Hepatocyte (in vitro differentiated cells): ENCODE results near the gene GEN1. TPM values are rescaled to one million over a fixed set of nuclear protein-coding genes. Genes with fewer than 3 reads are reported as not detected.
A peak's percentile ranks its signal among the peaks of the same experiment; 100 is the strongest.

Source experiments
- DNase-seq: peaks from one replicate; pipeline ENCODE4 v3.0.0-alpha.2; 2016; ENCODE audit warnings: low spot score
- H2AFZ ChIP-seq: fragments of 200-600 bp; sonication (generic); 2 replicates; pipeline ENCODE4 v1.6.0; 2016; ENCODE audit warnings: antibody characterized with exemption, mild to moderate bottlenecking
- H3K27ac ChIP-seq: fragments of 200-600 bp; sonication (generic); 2 replicates; pipeline ENCODE4 v1.5.1; 2016; ENCODE audit warnings: mild to moderate bottlenecking
- H3K27me3 ChIP-seq: fragments of 200-600 bp; sonication (generic); 2 replicates; pipeline ENCODE4 v1.6.1; 2016
- H3K36me3 ChIP-seq: fragments of 200-600 bp; sonication (generic); replicated peaks from 2 replicates; pipeline ENCODE4 v1.5.1; 2016; ENCODE audit warnings: low read depth; ENCODE audit not compliant: insufficient read depth
- H3K4me1 ChIP-seq: fragments of 200-600 bp; sonication (generic); 2 replicates; pipeline ENCODE4 v1.5.1; 2016; ENCODE audit warnings: mild to moderate bottlenecking, moderate library complexity; ENCODE audit not compliant: insufficient read depth
- H3K4me2 ChIP-seq: fragments of 200-600 bp; sonication (generic); 2 replicates; pipeline ENCODE4 v1.6.0; 2016
- H3K4me3 ChIP-seq: fragments of 200-600 bp; sonication (generic); 2 replicates; pipeline ENCODE4 v1.5.1; 2016; ENCODE audit warnings: mild to moderate bottlenecking
- H3K79me2 ChIP-seq: fragments of 200-600 bp; sonication (generic); 2 replicates; pipeline ENCODE4 v1.6.0; 2017; ENCODE audit warnings: mild to moderate bottlenecking
- H3K9me2 ChIP-seq: fragments of 200-600 bp; sonication (generic); replicated peaks from 2 replicates; pipeline ENCODE4 v1.6.0; 2017; ENCODE audit warnings: mild to moderate bottlenecking; ENCODE audit not compliant: insufficient read depth
- H3K9me3 ChIP-seq: fragments of 200-600 bp; sonication (generic); 2 replicates; pipeline ENCODE4 v1.5.1; 2016; ENCODE audit warnings: low read depth, mild to moderate bottlenecking
- H4K20me1 ChIP-seq: fragments of 200-600 bp; sonication (generic); 2 replicates; pipeline ENCODE4 v1.6.0; 2016; ENCODE audit warnings: mild to moderate bottlenecking; ENCODE audit not compliant: insufficient read depth, poor library complexity, severe bottlenecking
- EZH2 ChIP-seq: fragments of 200-600 bp; sonication (generic); IDR thresholded peaks from 2 replicates; pipeline ENCODE4 v1.6.1; 2016; ENCODE audit warnings: antibody characterized with exemption, mild to moderate bottlenecking, borderline replicate concordance
- EZH2phosphoT487 ChIP-seq: fragments of 200-600 bp; sonication (generic); IDR thresholded peaks from one replicate; pipeline ENCODE4 v1.6.1; 2018; ENCODE audit warnings: antibody characterized with exemption, mild to moderate bottlenecking, low read depth, moderate library complexity; ENCODE audit not compliant: unreplicated experiment, severe bottlenecking
- WGBS: methylation state at CpG from one replicate; pipeline ENCODE4 v1.1.6; 2016; ENCODE audit warnings: low lambda C conversion rate; ENCODE audit errors: missing lambda C conversion rate; 5-methylcytosine and 5-hydroxymethylcytosine counted together
- polyA plus RNA-seq: library from polyadenylated mRNA; unstranded; fragments of >200 nt; fragmentation: Nextera tagmentation; extraction: Ambion mirVana; gene quantifications from 2 replicates; pipeline ENCODE4 v1.2.1, GENCODE V29; 2016
- total RNA-seq: library from RNA; depleted of rRNA; stranded (reverse); fragments of >200 nt; gene quantifications from 2 replicates; pipeline ENCODE4 v1.2.3, GENCODE V29; 2014
- TF ChIP-seq, protein P1 (sequence below): fragments of 200-600 bp; sonication (generic); IDR thresholded peaks from 2 replicates; pipeline ENCODE4 v1.5.1; 2016; ENCODE audit warnings: antibody characterized with exemption, mild to moderate bottlenecking; ENCODE audit not compliant: poor library complexity

Gene GEN1
- total and polyA plus RNA-seq, 2 experiments from 2014 or later = 3.2 to 15.7 TPM

GRCh38 chr2:17763641-17764333, 9.8 kb downstream of the GEN1 start:
- Histone ChIP-seq H3K9me2 (no peaks in the 10 kb centered on the region), H2AFZ (no peak overlapping the region), H3K9me3 (no peaks in the 10 kb centered on the region), H3K4me2 (no peak overlapping the region), H4K20me1 (no peaks in the 10 kb centered on the region), H3K4me1 (no peaks in the 10 kb centered on the region), H3K79me2 (peaks cover 8% of the 10 kb centered on the region), H3K27me3 (no peaks in the 10 kb centered on the region), H3K4me3 (no peak overlapping the region), H3K36me3 (no peaks in the 10 kb centered on the region), H3K27ac (no peak overlapping the region)
- TF ChIP-seq, protein P1, sequence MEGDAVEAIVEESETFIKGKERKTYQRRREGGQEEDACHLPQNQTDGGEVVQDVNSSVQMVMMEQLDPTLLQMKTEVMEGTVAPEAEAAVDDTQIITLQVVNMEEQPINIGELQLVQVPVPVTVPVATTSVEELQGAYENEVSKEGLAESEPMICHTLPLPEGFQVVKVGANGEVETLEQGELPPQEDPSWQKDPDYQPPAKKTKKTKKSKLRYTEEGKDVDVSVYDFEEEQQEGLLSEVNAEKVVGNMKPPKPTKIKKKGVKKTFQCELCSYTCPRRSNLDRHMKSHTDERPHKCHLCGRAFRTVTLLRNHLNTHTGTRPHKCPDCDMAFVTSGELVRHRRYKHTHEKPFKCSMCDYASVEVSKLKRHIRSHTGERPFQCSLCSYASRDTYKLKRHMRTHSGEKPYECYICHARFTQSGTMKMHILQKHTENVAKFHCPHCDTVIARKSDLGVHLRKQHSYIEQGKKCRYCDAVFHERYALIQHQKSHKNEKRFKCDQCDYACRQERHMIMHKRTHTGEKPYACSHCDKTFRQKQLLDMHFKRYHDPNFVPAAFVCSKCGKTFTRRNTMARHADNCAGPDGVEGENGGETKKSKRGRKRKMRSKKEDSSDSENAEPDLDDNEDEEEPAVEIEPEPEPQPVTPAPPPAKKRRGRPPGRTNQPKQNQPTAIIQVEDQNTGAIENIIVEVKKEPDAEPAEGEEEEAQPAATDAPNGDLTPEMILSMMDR = no peak
- TF ChIP-seq EZH2phosphoT487 (no peak), EZH2 (no peak)
- no peak for DNase-seq
- WGBS = 91% methylated on average over 10 of the region's 10 CpGs

DNA sequence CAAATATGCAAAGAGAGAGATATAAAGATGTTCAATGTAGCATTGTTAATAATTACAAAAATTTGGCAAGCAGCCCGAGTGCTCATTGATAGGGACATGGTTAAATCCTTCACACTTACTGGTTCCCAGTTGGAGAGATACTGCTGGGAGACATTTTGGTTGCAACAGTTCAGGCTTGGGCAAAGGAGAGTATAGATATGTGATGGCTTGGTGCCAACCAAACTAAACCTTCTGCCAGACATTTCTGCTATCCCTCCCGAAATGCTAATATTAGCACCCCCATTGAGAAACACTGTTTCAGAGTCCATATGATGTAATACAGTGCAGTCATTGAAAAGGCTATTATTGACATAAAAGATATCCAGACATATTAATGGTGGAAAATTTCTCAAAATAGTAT, 11.5 kb downstream of the GEN1 start:
- no peaks in the 10 kb centered on the region for H3K9me3 ChIP-seq
- no peak overlapping the region for H3K27ac ChIP-seq
- peak; percentile 28 for DNase-seq
- H3K9me2 ChIP-seq = no peaks in the 10 kb centered on the region
- H3K4me1 ChIP-seq = no peaks in the 10 kb centered on the region
- H3K27me3 ChIP-seq = no peaks in the 10 kb centered on the region
- no peaks in the 10 kb centered on the region for H4K20me1 ChIP-seq
- no peak overlapping the region for H3K4me3 ChIP-seq
- 88% methylated on average over 2 of the region's 2 CpGs for WGBS
- H3K4me2 ChIP-seq = no peak overlapping the region
- no peak overlapping the region for H2AFZ ChIP-seq
- no peak for TF ChIP-seq EZH2phosphoT487
- TF ChIP-seq EZH2 = no peak
- TF ChIP-seq, protein P1 = no peak
- no peaks in the 10 kb centered on the region for H3K79me2 ChIP-seq
- H3K36me3 ChIP-seq = no peaks in the 10 kb centered on the region

DNA sequence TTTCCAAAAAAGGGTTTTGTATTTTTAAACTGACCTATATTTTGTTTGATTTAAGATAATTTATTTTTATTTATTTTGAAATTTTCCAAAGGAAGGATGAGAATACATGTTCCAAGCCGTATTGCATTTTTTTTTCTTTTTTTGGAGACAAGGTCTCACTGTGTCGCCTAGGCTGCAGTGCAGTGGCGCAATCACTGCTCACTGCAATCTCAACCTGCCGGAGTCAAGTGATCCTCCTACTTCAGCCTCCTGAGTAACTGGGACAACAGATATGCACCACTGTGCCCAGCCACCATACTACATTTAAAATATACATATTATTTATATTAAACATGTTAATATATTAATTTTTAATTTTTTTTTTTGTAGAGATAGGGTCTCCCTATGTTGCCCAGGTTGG, 15.0 kb downstream of the GEN1 start:
- Histone ChIP-seq H3K4me3 (no peak overlapping the region), H3K27me3 (no peaks in the 10 kb centered on the region), H2AFZ (no peak overlapping the region), H3K4me1 (no peaks in the 10 kb centered on the region), H3K9me2 (no peaks in the 10 kb centered on the region), H3K4me2 (no peak overlapping the region), H3K9me3 (no peaks in the 10 kb centered on the region), H3K36me3 (no peaks in the 10 kb centered on the region), H3K27ac (no peak overlapping the region), H4K20me1 (no peaks in the 10 kb centered on the region), H3K79me2 (no peaks in the 10 kb centered on the region)
- TF ChIP-seq EZH2 = no peak
- TF ChIP-seq, protein P1 = no peak
- DNase-seq = no peak
- 96% methylated on average over 4 of the region's 4 CpGs for WGBS
